B cell (primary cell): ENCODE data around the gene CUTA. TPM values are rescaled to one million over a fixed set of nuclear protein-coding genes. Genes with fewer than 3 reads are reported as not detected.

ENCODE experiments used
- ATAC-seq: fragments of 200-7000 bp; cut with Tn5 transposase; one replicate; pipeline ENCODE4 v1.10.0; 2021; ENCODE audit warnings: low read depth, mild to moderate bottlenecking, moderate number of reproducible peaks, moderate library complexity
- CTCF ChIA-PET: fragments of 350-600 bp; sonication (Branson Sonifier 250); formaldehyde crosslinking; loops from one replicate; lab custom pipeline; 2021; ENCODE audit warnings: antibody characterized with exemption, inconsistent platforms; lab: Charles Lee
- POLR2A ChIA-PET: fragments of 350-600 bp; sonication (Branson Sonifier 250); formaldehyde crosslinking; loops from one replicate; lab custom pipeline; 2021; ENCODE audit warnings: antibody characterized with exemption; lab: Charles Lee
- DNase-seq: peaks from one replicate; pipeline ENCODE4 v3.0.0; 2013
- H2AFZ ChIP-seq: 2 replicates; pipeline ENCODE4 v1.6.1; 2012; ENCODE audit warnings: mild to moderate bottlenecking, low read depth, low read length; ENCODE audit not compliant: insufficient read depth, poor library complexity, severe bottlenecking
- H3K27ac ChIP-seq, 2 donors: 1 replicate in 1 of 2; 2 replicates in 1 of 2; pipeline ENCODE4 v1.5.1; 2012 to 2013; ENCODE audit warnings: low read length in 2 of 2, mild to moderate bottlenecking in 2 of 2, moderate library complexity in 1 of 2
- H3K27me3 ChIP-seq, 4 experiments: fragments of 200-600 bp in 1 of 4; sonication (generic) in 1 of 4; replicated peaks in 1 of 4; 1 replicate in 2 of 4; 2 replicates in 2 of 4; pipeline versions ENCODE4 v1.6.1 to v1.7.0; 2013 to 2016; ENCODE audit warnings: low read length in 3 of 4, mild to moderate bottlenecking in 2 of 4, mixed read lengths in 1 of 4, moderate library complexity in 1 of 4; ENCODE audit not compliant: insufficient read depth in 4 of 4, control insufficient read depth in 3 of 4; ENCODE audit errors: control extremely low read depth in 1 of 4
- H3K36me3 ChIP-seq, 2 experiments: replicated peaks in 1 of 2; 1 replicate in 1 of 2; 2 replicates in 1 of 2; pipeline versions ENCODE4 v1.6.1 to v1.7.1; 2013; ENCODE audit warnings: low read length in 1 of 2; ENCODE audit not compliant: insufficient read depth in 2 of 2, control insufficient read depth in 1 of 2; ENCODE audit errors: control extremely low read depth in 1 of 2, extremely low read depth in 1 of 2
- H3K4me1 ChIP-seq, 2 donors: fragments of 200-600 bp in 1 of 2; sonication (generic) in 1 of 2; 1 replicate in 1 of 2; 2 replicates in 1 of 2; pipeline versions ENCODE4 v1.5.1 to v1.6.1; 2013 to 2017; ENCODE audit warnings: low read length in 2 of 2; ENCODE audit not compliant: control insufficient read depth in 2 of 2, insufficient read depth in 2 of 2
- H3K4me2 ChIP-seq: replicated peaks from 2 replicates; pipeline ENCODE3; 2012; ENCODE audit warnings: mild to moderate bottlenecking, low read depth, low read length; ENCODE audit not compliant: poor library complexity, severe bottlenecking
- H3K4me3 ChIP-seq, 5 experiments: fragments of 200-600 bp in 1 of 5; sonication (generic) in 1 of 5; 1 replicate in 3 of 5; 2 replicates in 2 of 5; pipeline versions ENCODE4 v1.5.1 to v1.7.0; 2011 to 2016; ENCODE audit warnings: low read length in 4 of 5, mild to moderate bottlenecking in 4 of 5, low read depth in 2 of 5, control low read depth in 1 of 5, moderate library complexity in 1 of 5; ENCODE audit not compliant: insufficient read depth in 1 of 5; ENCODE audit errors: control extremely low read depth in 1 of 5, extremely low read depth in 1 of 5
- H3K79me2 ChIP-seq: fragments of 200-600 bp; sonication (generic); one replicate; pipeline ENCODE4 v1.6.0; 2016; ENCODE audit warnings: low read length; ENCODE audit not compliant: control insufficient read depth, insufficient read depth
- H3K9ac ChIP-seq: fragments of 200-600 bp; sonication (generic); 2 replicates; pipeline ENCODE4 v1.6.1; 2017; ENCODE audit warnings: mild to moderate bottlenecking, low read length, moderate library complexity
- H3K9me3 ChIP-seq, 3 donors: one replicate each; pipeline versions ENCODE4 v1.6.1 to v1.7.1; 2013; ENCODE audit warnings: low read length in 2 of 3; ENCODE audit not compliant: control insufficient read depth in 2 of 3, insufficient read depth in 1 of 3; ENCODE audit errors: control extremely low read depth in 1 of 3
- H4K20me1 ChIP-seq: 2 replicates; pipeline ENCODE4 v1.6.0; 2012; ENCODE audit warnings: mild to moderate bottlenecking, low read length; ENCODE audit not compliant: insufficient read depth, control insufficient read depth, poor library complexity, severe bottlenecking
- H3K27ac Mint-ChIP-seq: one replicate; pipeline ENCODE4 v1.8.0; 2021; ENCODE audit warnings: mixed read lengths
- H3K27me3 Mint-ChIP-seq: one replicate; pipeline ENCODE4 v1.8.0; 2021; ENCODE audit warnings: mixed read lengths
- H3K4me1 Mint-ChIP-seq: one replicate; pipeline ENCODE4 v1.8.0; 2021; ENCODE audit warnings: mixed read lengths
- H3K4me3 Mint-ChIP-seq: one replicate; pipeline ENCODE4 v1.8.0; 2021; ENCODE audit warnings: mixed read lengths
- H3K9me3 Mint-ChIP-seq: one replicate; pipeline ENCODE4 v1.8.0; 2022; ENCODE audit warnings: mixed read lengths; ENCODE audit not compliant: insufficient read depth
- CTCF ChIP-seq: fragments of 200-600 bp; IDR thresholded peaks from one replicate; pipeline ENCODE4 v1.8.0; 2022; ENCODE audit warnings: antibody characterized with exemption, mild to moderate bottlenecking
- EZH2 ChIP-seq: IDR thresholded peaks from 2 replicates; pipeline ENCODE4 v1.6.1; 2012; ENCODE audit warnings: borderline replicate concordance, low read depth, mild to moderate bottlenecking, moderate library complexity, low read length; ENCODE audit not compliant: insufficient read depth, poor library complexity, severe bottlenecking
- WGBS: methylation state at CpG from one replicate; pipeline ENCODE4 v1.1.5; 2013; ENCODE audit warnings: missing lambda C conversion rate; ENCODE audit not compliant: insufficient coverage; 5-methylcytosine and 5-hydroxymethylcytosine counted together
- intact Hi-C: fragments of 100-400 bp; cut with micrococcal nuclease; formaldehyde crosslinking; loops from one replicate; pipeline ENCODE4 v1.10.0; 2022
- polyA plus RNA-seq: library from polyadenylated mRNA; depleted of rRNA; stranded (reverse); fragments of >200 nt; gene quantifications from 2 replicates; pipeline ENCODE4 v1.2.3, GENCODE V29; 2012
- total RNA-seq, 2 donors: library from RNA; stranded (reverse); fragments of 120-200 nt in 1 of 2; gene quantifications; 1 replicate in 1 of 2; 2 replicates in 1 of 2; pipeline versions ENCODE4 v1.2.3 to v1.2.4, GENCODE V29; 2013 to 2022

CUTA gene
- total and polyA plus RNA-seq, 2 donors (not counting 1 experiment from before 2014, with no cell fraction given): 137 to 226 TPM

GRCh38 chr6:33416386-33417127 is 1.4 kb downstream of the CUTA start:
- Histone ChIP-seq H3K27me3 (peaks cover 0 to 3% (median 0%) of the 10 kb centered on the region in 4 experiments), H3K9me3 (no peaks in the 10 kb centered on the region), H3K4me1 (peaks cover 55 to 80% of the 10 kb centered on the region in 2 donors), H3K9ac (peak overlapping the region; percentile 89), H3K36me3 (peaks cover 0 to 44% of the 10 kb centered on the region in 2 experiments), H4K20me1 (peaks cover 13% of the 10 kb centered on the region), H3K79me2 (peaks cover 43% of the 10 kb centered on the region), H3K4me3 (peak overlapping the region in 4 of 5 experiments; percentile 68 to 84 (median 74)), H3K4me2 (peak overlapping the region; percentile 92), H3K27ac (peak overlapping the region; percentile 89 to 93), H2AFZ (peak overlapping the region; percentile 64)
- WGBS: 74% methylated on average over 6 of the region's 12 CpGs
- Mint-ChIP-seq H3K4me3 (peak overlapping the region; percentile 96), H3K9me3 (no peaks in the 10 kb centered on the region), H3K27me3 (peaks cover 4% of the 10 kb centered on the region), H3K27ac (peak overlapping the region; percentile 97), H3K4me1 (peaks cover 75% of the 10 kb centered on the region)
- TF ChIP-seq CTCF: no peak
- no peak for TF ChIP-seq EZH2
- intact Hi-C loops: no loop called here
- ATAC-seq (no peak), DNase-seq (peak; percentile 46)
- ChIA-PET POLR2A (interaction anchor here (1.3 kb wide), 1 partner anchor 154 kb away, joined by 4 read pairs; no protein-coding TSS in a partner anchor), CTCF (interaction anchor here (1.7 kb wide), 1 partner anchor 139 kb away, joined by 5 read pairs; the partner anchor contains the start of gene B3GALT4)

GRCh38 chr6:33415831-33416230 is 2.1 kb downstream of the CUTA start:
- no peak for TF ChIP-seq EZH2
- TF ChIP-seq CTCF: no peak
- no CpG with 5 or more reads among the region's 9 CpGs for WGBS
- Histone ChIP-seq H3K4me1 (peaks cover 57 to 83% of the 10 kb centered on the region in 2 donors), H3K79me2 (peaks cover 49% of the 10 kb centered on the region), H3K36me3 (peaks cover 0 to 44% of the 10 kb centered on the region in 2 experiments), H3K4me3 (no peak overlapping the region), H2AFZ (no peak overlapping the region), H3K27ac (peak overlapping the region in 1 of 2 donors; percentile 93), H4K20me1 (peaks cover 13% of the 10 kb centered on the region), H3K9ac (no peak overlapping the region), H3K27me3 (peaks cover 0 to 3% (median 0%) of the 10 kb centered on the region in 4 experiments), H3K9me3 (no peaks in the 10 kb centered on the region), H3K4me2 (peak overlapping the region; percentile 92)
- peak overlapping the region; percentile 64 for H3K27ac Mint-ChIP-seq
- H3K4me3 Mint-ChIP-seq: peak overlapping the region; percentile 71
- DNase-seq (no peak), ATAC-seq (no peak)
- intact Hi-C loops: no loop called here
- POLR2A ChIA-PET: interaction anchor here (1.3 kb wide), 1 partner anchor 155 kb away, joined by 4 read pairs; no protein-coding TSS in a partner anchor
- H3K9me3 Mint-ChIP-seq: no peaks in the 10 kb centered on the region
- no peaks in the 10 kb centered on the region for H3K27me3 Mint-ChIP-seq
- CTCF ChIA-PET: interaction anchor here (1.7 kb wide), 1 partner anchor 138 kb away, joined by 5 read pairs; the partner anchor contains the start of gene B3GALT4
- peaks cover 78% of the 10 kb centered on the region for H3K4me1 Mint-ChIP-seq
